Heart right ventricle (tissue), 16 donors: ENCODE data around the gene HARS2. TPM values are rescaled to one million over a fixed set of nuclear protein-coding genes. Genes with fewer than 3 reads are reported as not detected.
"Not testable (repeated sequence)": the region's sequence is repeated elsewhere in the genome, so short reads cannot be mapped to it uniquely, and the experiment has no call there.

Experiments
- ATAC-seq, 8 donors: fragments of 200-7000 bp; cut with Tn5 transposase; one replicate each; pipeline ENCODE4 v1.9.1; 2020; ENCODE audit warnings: mild to moderate bottlenecking in 8 of 8, moderate library complexity in 8 of 8, moderate number of reproducible peaks in 1 of 8
- DNase-seq, 2 donors: peaks; one replicate each; pipeline ENCODE4 v3.0.0-alpha.2; 2020
- H3K27ac ChIP-seq, 10 donors: fragments of 200-600 bp; sonication (generic) in 2 of 10; one replicate each; pipeline versions ENCODE4 v1.5.0 to v1.8.0; 2020 to 2022; ENCODE audit warnings: mild to moderate bottlenecking in 3 of 10
- H3K27me3 ChIP-seq, 7 donors: fragments of 200-600 bp; one replicate each; pipeline ENCODE4 v1.8.0; 2021 to 2022; ENCODE audit warnings: mild to moderate bottlenecking in 2 of 7
- H3K36me3 ChIP-seq, 9 donors: fragments of 200-600 bp; sonication (generic) in 1 of 9; one replicate each; pipeline versions ENCODE4 v1.5.0 to v1.8.0; 2020 to 2022; ENCODE audit warnings: mild to moderate bottlenecking in 2 of 9
- H3K4me1 ChIP-seq, 9 donors: fragments of 200-600 bp; sonication (generic) in 1 of 9; one replicate each; pipeline versions ENCODE4 v1.5.0 to v1.8.0; 2020 to 2022; ENCODE audit warnings: mild to moderate bottlenecking in 4 of 9
- H3K4me3 ChIP-seq, 10 donors: fragments of 200-600 bp; sonication (generic) in 2 of 10; one replicate each; pipeline versions ENCODE4 v1.5.0 to v1.8.0; 2020 to 2022; ENCODE audit warnings: mild to moderate bottlenecking in 7 of 10, moderate library complexity in 2 of 10
- H3K9me3 ChIP-seq, 11 donors: fragments of 200-600 bp in 10 of 11; sonication (generic) in 2 of 11; one replicate each; pipeline versions ENCODE4 v1.5.0 to v1.8.0; 2013 to 2022; ENCODE audit warnings: mild to moderate bottlenecking in 2 of 11, control low read depth in 1 of 11, moderate library complexity in 1 of 11
- WGBS, 2 donors: extraction: QIAGEN DNeasy Blood & Tissue Kit; methylation state at CpG; one replicate each; pipeline ENCODE4 v1.1.7; 2013; ENCODE audit warnings: inconsistent platforms in 1 of 2; 5-methylcytosine and 5-hydroxymethylcytosine counted together
- intact Hi-C, 10 donors: fragments of 100-400 bp; cut with DNase I; formaldehyde crosslinking; loops; one replicate each; pipeline versions ENCODE4 v1.11.1 to v1.14.2; 2022
- polyA plus RNA-seq, 2 donors: library from polyadenylated mRNA; stranded (reverse); fragments of 200-250 nt; gene quantifications; one replicate each; pipeline ENCODE4 v1.2.3, GENCODE V29; 2013
- total RNA-seq, 10 donors: library from RNA; stranded (reverse); fragmentation: NEBNext Ultra II Directional in 3 of 10; extraction: Animal tissue kit (Norgen Biotek cat#: 25700) in 3 of 10; gene quantifications; one replicate each; pipeline versions ENCODE4 v1.2.1 to v1.2.4, GENCODE V29; 2021 to 2023
- TF ChIP-seq, protein P1 (sequence below), 9 donors: fragments of 200-600 bp; sonication (generic) in 2 of 9; IDR thresholded peaks; one replicate each; pipeline versions ENCODE4 v1.5.0 to v1.8.0; 2021 to 2022; ENCODE audit warnings: antibody characterized with exemption in 9 of 9, mild to moderate bottlenecking in 5 of 9, moderate library complexity in 1 of 9
- donor health status: Arrhythmogenic right ventricular cardiomyopathy.
- donor health status: ischemic (EF 13 %, LVEDD 7.1; RV severe dilation, severe dysfunction).
- donor health status: healthy with polysubstance abuse.
- donor health status: DM: no; HTN: yes; CAD: no.
- donor health status: DM: no; HTN: no; CAD: no.
- donor health status: ischemic (EF 25% LVEDD 6.9; RV normal size, moderate dysfunction).
- donor health status: ischemic (EF 25% LVEDD 5.7; RV mildly dilated, moderate dysfunction).
- donor health status: healthy.
- donor health status: DM: yes; HTN: yes; CAD: no.
- donor health status: Ischemic cardiomyopathy.
- donor health status: ischemic (EF 35%, LVEDD 5.7; RV mildly dilated, moderate dysfunction).
- donor health status: nonischemic (EF 11% LVEDD 7.7; RV severe dilation, severe dysfunction).
- donor health status: DM: yes; HTN: yes; CAD: no.
- donor health status: PGD.
- donor health status: ischemic (EF 29% LVEDD 5.4; RV normal size, mild dysfunction).
- donor health status: nonischemic (EF 23%, LVEDD 6.1; RV moderate dilation, normal function).

Gene HARS2
- total and polyA plus RNA-seq, 12 donors: 19.2 to 37.3 (median 27.7) TPM

GRCh38 chr5:140664359-140665119, 26.7 kb upstream of the HARS2 start, which contains the start of gene WDR55:
TSS of gene WDR55 (plus strand) at chr5:140664904. CDS start at chr5:140664913, 9 bp downstream.
- Histone ChIP-seq H3K36me3 (peaks cover 0 to 67% (median 48%) of the 10 kb centered on the region in 9 donors), H3K9me3 (no peaks in the 10 kb centered on the region), H3K4me3 (peak within 1 kb of the TSS; percentile 64 to 94 (median 80)), H3K27me3 (no peaks in the 10 kb centered on the region), H3K4me1 (peaks cover 6 to 39% (median 26%) of the 10 kb centered on the region in 9 donors), H3K27ac (peak within 1 kb of the TSS; percentile 85 to 94 (median 92))
- 0 to 1% methylated on average over 54 of the region's 54 CpGs for WGBS, 2 donors
- TF ChIP-seq, protein P1, sequence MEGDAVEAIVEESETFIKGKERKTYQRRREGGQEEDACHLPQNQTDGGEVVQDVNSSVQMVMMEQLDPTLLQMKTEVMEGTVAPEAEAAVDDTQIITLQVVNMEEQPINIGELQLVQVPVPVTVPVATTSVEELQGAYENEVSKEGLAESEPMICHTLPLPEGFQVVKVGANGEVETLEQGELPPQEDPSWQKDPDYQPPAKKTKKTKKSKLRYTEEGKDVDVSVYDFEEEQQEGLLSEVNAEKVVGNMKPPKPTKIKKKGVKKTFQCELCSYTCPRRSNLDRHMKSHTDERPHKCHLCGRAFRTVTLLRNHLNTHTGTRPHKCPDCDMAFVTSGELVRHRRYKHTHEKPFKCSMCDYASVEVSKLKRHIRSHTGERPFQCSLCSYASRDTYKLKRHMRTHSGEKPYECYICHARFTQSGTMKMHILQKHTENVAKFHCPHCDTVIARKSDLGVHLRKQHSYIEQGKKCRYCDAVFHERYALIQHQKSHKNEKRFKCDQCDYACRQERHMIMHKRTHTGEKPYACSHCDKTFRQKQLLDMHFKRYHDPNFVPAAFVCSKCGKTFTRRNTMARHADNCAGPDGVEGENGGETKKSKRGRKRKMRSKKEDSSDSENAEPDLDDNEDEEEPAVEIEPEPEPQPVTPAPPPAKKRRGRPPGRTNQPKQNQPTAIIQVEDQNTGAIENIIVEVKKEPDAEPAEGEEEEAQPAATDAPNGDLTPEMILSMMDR (IDR thresholded peaks at IDR 0.05): no peak
- ATAC-seq: peak; percentile 97 to 99 (median 99)
- intact Hi-C loops: loop anchor here in 3 of 10 donors (2.0 to 10.0 kb wide), 2 partner anchors 26 to 260 kb away; partner anchors contain the start of genes ANKHD1 (in 2 of the 3), HARS1 (in 1 of the 3) and HARS2 (in 1 of the 3)
- peak; percentile 97 for DNase-seq

- H3K4me3 ChIP-seq, H3K9me3 ChIP-seq, H3K27me3 ChIP-seq, intact Hi-C loops, H3K27ac ChIP-seq, DNase-seq: not testable (repeated sequence)
- H3K4me1 ChIP-seq: peaks cover 3 to 18% (median 12%) of the 10 kb centered on the region in 9 donors
- ATAC-seq: peak in 2 of 8 donors; percentile 15 to 29
- peaks cover 0 to 91% (median 65%) of the 10 kb centered on the region in 9 donors for H3K36me3 ChIP-seq
- 93 to 97% methylated on average over 3 to 4 of the region's 4 CpGs for WGBS, 2 donors
Observed at GRCh38 chr5:140671035-140671434, 20.2 kb upstream of the HARS2 start.

GRCh38 chr5:140671472-140672125, 19.7 kb upstream of the HARS2 start:
- WGBS, 2 donors: 96% methylated on average over 6 of the region's 7 CpGs
- TF ChIP-seq, protein P1 (IDR thresholded peaks at IDR 0.05): no peak

DNA sequence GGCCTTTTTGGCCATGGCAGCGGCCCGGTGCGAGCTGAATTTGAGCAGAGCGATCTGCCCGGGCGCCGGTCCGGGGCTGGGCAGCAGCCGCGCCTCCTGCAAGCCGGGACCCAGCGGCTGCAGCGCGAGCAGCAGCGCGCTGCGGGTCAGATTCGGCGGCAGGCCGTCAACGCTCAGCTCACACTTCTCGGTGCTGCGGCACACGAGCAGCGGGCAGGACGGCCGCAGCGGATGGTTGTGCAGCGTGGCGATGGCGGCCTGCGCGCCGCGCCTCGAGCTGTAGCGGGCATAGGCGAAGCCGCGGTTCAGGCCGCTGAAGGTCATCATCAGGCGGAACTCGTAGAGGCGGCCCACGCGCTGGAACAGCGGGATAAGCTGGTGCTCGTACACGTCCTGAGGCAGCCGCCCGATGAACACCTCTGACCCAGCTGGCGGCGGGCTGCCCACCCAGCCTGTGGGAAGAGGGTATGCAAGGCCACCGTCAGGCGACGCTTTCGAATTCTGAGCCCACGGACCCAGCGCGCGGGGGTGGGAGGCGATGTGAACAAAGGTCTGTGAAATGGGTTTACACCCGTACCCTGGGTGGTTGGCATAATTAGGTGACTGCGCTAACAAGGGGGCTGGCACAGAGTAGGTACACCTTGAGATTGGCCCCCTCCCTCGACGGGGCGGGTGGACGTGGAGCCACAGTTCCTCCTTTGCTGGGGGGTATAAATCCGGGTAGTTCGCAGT, 18.6 kb upstream of the HARS2 start:
- H3K4me3 ChIP-seq: peak overlapping the region in 3 of 10 donors; percentile 15 to 24 (median 20)
- TF ChIP-seq, protein P1 (IDR thresholded peaks at IDR 0.05): no peak
- peak; percentile 28 to 41 for DNase-seq
- 51 to 62% methylated on average over 68 to 70 of the region's 70 CpGs for WGBS, 2 donors
- no peaks in the 10 kb centered on the region for H3K27me3 ChIP-seq
- H3K27ac ChIP-seq: no peak overlapping the region
- H3K4me1 ChIP-seq: peaks cover 0 to 2% (median 0%) of the 10 kb centered on the region in 9 donors
- H3K9me3 ChIP-seq: no peaks in the 10 kb centered on the region
- ATAC-seq: peak in 6 of 8 donors; percentile 12 to 63 (median 44)
- intact Hi-C loops: no loop called here
- peaks cover 0 to 98% (median 79%) of the 10 kb centered on the region in 9 donors for H3K36me3 ChIP-seq

More at GRCh38 chr5:140671472-140672125, 19.7 kb upstream of the HARS2 start:
- no peaks in the 10 kb centered on the region for H3K9me3 ChIP-seq
- DNase-seq (no peak), ATAC-seq (no peak)
- no peak overlapping the region for H3K27ac ChIP-seq
- no peak overlapping the region for H3K4me3 ChIP-seq
- intact Hi-C loops: no loop called here
- peaks cover 0 to 96% (median 70%) of the 10 kb centered on the region in 9 donors for H3K36me3 ChIP-seq
- no peaks in the 10 kb centered on the region for H3K27me3 ChIP-seq
- peaks cover 0 to 12% (median 7%) of the 10 kb centered on the region in 9 donors for H3K4me1 ChIP-seq
